LNCaP clone FGC (cell line): ENCODE measurements around the gene CDYL.
A peak's percentile ranks its signal among the peaks of the same experiment; 100 is the strongest.

ENCODE experiments used
- DNase-seq: peaks from one replicate; pipeline ENCODE4 v3.0.0-alpha.2; 2011; ENCODE audit warnings: low read depth
- H3K4me3 ChIP-seq: 2 replicates; pipeline ENCODE4 v1.5.1; 2011; ENCODE audit warnings: mild to moderate bottlenecking, low read depth, low read length, control low read depth
- TF ChIP-seq, protein P1 (sequence below): IDR thresholded peaks from 2 replicates; pipeline ENCODE4 v1.5.1; 2012; ENCODE audit warnings: mild to moderate bottlenecking; ENCODE audit not compliant: control insufficient read depth, insufficient read depth; ENCODE audit errors: extremely low read depth

Gene CDYL

DNA sequence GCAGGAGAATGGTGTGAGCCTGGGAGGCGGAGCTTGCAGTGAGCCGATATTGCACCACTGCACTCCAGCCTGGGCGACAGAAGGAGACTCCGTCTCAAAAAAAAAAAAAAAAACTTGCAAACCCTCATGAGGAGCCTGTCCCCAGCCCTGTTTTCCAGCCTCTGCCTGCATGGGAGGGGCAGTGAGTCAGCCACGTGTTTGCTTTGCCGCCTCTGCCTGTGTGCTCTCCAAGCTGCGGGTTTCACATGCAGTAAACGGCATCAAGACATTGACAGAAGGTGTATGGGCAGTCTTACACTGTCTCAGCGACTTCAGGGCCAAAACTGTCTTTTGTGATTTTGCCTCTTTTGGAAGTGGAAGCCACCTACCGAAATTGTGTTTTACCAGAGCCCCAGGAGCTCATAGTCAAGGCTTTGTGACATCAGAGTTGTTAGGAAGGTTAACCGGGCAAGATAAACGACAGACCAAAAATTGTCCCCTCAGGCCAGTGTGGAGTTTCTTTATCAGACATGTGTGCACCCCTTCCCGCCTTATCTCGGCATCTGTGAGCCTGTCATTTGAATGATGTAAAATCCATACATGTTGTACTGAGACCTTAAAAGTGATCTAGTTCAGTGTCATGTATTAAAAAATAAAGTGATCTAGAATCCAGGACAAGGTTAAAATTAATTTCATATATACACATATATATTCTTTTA, 174.8 kb downstream of the CDYL start:
- H3K4me3 ChIP-seq, result no peak overlapping the region
- no peak for DNase-seq
- TF ChIP-seq, protein P1, sequence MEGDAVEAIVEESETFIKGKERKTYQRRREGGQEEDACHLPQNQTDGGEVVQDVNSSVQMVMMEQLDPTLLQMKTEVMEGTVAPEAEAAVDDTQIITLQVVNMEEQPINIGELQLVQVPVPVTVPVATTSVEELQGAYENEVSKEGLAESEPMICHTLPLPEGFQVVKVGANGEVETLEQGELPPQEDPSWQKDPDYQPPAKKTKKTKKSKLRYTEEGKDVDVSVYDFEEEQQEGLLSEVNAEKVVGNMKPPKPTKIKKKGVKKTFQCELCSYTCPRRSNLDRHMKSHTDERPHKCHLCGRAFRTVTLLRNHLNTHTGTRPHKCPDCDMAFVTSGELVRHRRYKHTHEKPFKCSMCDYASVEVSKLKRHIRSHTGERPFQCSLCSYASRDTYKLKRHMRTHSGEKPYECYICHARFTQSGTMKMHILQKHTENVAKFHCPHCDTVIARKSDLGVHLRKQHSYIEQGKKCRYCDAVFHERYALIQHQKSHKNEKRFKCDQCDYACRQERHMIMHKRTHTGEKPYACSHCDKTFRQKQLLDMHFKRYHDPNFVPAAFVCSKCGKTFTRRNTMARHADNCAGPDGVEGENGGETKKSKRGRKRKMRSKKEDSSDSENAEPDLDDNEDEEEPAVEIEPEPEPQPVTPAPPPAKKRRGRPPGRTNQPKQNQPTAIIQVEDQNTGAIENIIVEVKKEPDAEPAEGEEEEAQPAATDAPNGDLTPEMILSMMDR, result no peak

DNA sequence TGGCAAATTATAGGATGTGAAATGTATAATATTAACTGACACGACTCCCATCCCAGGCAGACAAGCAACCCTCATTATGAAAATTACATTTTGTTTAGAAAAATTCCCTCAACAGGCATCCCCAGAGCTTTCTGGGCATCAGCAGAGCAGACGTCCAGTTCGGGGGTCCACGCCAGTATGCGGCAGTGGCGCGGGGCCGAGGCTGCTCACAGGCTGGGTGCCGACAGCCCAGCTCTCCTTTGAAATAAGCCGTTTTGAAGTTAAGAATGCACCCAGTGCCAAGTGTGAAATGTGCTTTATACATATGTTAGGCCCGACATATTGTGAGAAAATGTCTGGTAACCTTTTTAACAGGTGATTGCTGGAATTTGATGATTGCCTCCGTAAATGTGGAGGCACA, 177.2 kb downstream of the CDYL start:
- DNase-seq, result no peak
- H3K4me3 ChIP-seq, result no peak overlapping the region
- TF ChIP-seq, protein P1, result no peak

DNA sequence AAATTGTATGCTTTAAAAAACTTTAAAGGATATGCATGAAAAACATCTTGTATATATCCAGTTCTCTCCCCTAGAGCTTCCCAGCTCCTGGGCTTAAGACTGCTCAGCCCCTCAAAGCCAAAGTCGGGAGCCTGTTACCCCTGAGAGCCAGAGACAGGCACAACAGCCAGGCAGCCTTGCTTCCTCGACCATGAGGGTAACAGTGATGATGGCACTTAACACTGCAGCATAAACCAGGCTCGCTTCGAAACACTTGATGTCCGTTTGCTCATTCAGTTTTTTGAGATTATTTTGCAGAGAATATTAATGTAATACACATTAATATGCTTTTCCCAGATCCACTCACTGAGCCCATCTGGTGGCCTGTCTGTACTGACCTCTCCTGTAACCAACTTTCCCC, 180.4 kb downstream of the CDYL start:
- no peak for DNase-seq
- H3K4me3 ChIP-seq, result no peak overlapping the region
- TF ChIP-seq, protein P1, result no peak

DNA sequence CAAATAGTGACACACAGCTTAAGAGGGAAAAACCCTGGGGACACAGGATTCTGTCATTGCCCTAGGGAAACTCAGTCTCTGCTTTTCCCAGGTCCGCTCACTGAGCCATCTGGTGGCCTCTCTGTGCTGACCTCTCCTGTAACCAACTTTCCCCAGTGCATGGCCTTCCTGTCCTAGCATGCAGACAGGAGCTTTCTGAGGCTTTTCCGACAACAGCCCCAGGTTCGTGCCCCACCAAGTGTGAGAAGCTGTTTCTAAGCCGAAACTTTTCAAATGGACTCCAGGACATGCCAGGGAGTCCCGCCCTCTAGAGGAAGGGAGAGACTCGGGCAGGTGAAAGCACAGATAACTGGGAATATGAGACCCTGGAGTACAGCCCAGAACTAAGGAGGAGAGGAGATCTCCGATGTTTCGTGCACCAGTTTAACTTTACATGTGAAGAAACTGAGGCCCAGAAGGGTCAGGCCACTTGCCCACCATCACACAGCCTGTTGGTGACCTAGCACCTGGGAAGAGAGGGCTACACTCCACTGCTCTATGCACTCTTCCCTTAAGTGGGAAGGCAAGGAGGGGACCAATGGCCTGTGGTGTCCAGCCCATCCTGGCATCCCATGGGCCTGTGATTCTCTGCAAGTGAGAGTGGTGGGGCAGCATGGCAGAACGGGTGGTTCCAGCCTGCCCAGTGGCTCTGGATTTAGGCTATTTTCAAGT, 181.5 kb downstream of the CDYL start:
- TF ChIP-seq, protein P1, result peak; percentile 47
- DNase-seq, result no peak
- no peak overlapping the region for H3K4me3 ChIP-seq

DNA sequence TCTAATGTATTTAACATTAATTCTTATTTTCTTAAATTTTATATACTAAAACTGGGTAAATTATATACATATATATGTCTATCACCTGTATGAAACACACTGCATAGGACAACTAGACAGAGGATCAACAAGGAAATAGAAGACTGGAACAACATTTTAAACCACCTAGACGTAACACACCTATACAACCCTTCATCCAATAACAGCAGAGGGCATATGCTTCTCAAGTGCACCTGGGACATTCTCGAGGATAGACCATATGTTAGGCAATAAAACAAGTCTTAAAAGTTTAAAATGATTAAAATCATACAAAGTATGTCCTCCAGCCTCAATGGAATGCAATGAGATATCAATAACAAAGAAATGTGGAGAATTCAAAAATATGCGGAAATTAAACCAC, 182.4 kb downstream of the CDYL start:
- H3K4me3 ChIP-seq, result no peak overlapping the region
- no peak for DNase-seq
- TF ChIP-seq, protein P1, result no peak

DNA sequence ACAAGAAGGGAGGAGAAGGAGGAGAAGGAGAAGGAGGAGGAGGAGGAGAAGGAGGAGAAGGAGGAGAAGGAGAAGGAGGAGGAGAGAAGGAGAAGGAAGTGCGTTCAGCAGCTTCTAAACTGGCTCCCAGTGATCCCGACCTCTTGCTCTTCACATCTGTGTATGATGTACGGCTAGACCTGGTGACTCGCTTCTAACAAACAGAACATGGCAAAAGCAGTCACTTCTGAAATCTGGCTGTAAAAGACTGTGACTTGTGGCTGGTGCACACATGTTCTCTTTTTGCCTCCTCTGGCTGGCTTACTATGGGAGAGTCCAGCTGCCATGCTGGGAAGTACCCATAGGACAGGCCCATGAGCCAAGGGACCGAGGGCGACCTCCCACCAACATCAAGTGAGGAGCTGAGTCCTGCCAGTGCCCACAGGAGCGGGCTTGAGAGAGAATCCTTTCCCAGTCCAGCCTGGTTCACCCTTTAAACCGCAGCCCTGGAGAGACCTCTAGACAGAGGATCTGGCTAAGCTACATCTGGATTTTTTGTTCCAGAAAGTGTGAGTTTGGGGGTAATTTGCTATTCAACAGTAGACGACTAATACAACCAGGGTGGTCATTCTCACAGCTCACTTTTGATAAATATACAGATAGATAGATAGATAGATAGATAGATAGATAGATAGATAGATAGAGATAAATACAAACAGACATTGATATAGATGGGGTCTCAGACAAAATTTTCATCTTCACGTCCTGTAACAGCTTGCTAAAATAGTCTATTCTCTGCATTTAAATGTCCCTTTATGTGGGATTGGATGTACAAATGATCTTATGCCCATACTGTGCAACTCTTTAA, 185.3 kb downstream of the CDYL start:
- no peak overlapping the region for H3K4me3 ChIP-seq
- TF ChIP-seq, protein P1, result no peak
- no peak for DNase-seq
